ENCODE data around the gene ADRA1B. TPM values are rescaled to one million over a fixed set of nuclear protein-coding genes. Genes with fewer than 3 reads are reported as not detected.
A peak's percentile ranks its signal among the peaks of the same experiment; 100 is the strongest.

Gene ADRA1B
- total RNA-seq, 1 experiment from 2014 or later, result not detected

GRCh38 chr5:159951387-159951786, 35.1 kb downstream of the ADRA1B start:
- Histone ChIP-seq H3K9ac (ENCODE audit: extremely low read depth, insufficient read length, low read length) (no peak overlapping the region), H3K79me2 (ENCODE audit: insufficient read depth, low read length) (no peaks in the 10 kb centered on the region), H4K5ac (ENCODE audit: insufficient read length, low read depth, low read length) (no peak overlapping the region), H4K20me1 (ENCODE audit: control insufficient read depth, insufficient read depth, insufficient read length) (no peaks in the 10 kb centered on the region), H3K14ac (ENCODE audit: insufficient read depth, low read length) (no peak overlapping the region), H3K4me2 (ENCODE audit: insufficient read depth, insufficient read length, low read length) (no peak overlapping the region), H3K4me1 (ENCODE audit: insufficient read depth, low read length) (no peaks in the 10 kb centered on the region), H3K9me3 (ENCODE audit: control insufficient read depth, low read depth, low read length) (no peaks in the 10 kb centered on the region), H3K79me1 (ENCODE audit: insufficient read depth, low read depth, low read length, poor library complexity, severe bottlenecking) (no peaks in the 10 kb centered on the region), H2BK20ac (ENCODE audit: low read depth, low read length, poor library complexity, severe bottlenecking) (no peak overlapping the region), H3K27ac (ENCODE audit: insufficient read length, low read depth, low read length) (no peak overlapping the region), H3K18ac (ENCODE audit: insufficient read length, low read depth, low read length) (no peak overlapping the region), H2BK5ac (ENCODE audit: insufficient read length, low read length) (no peak overlapping the region), H3K27me3 (ENCODE audit: insufficient read depth, low read length) (no peaks in the 10 kb centered on the region), H2BK15ac (ENCODE audit: low read depth, low read length) (no peak overlapping the region), H3K56ac (ENCODE audit: insufficient read length, low read depth, low read length) (no peak overlapping the region), H2AK5ac (ENCODE audit: insufficient read length, low read length) (no peak overlapping the region), H3T11ph (ENCODE audit: low read length) (no peak overlapping the region), H2AFZ (ENCODE audit: low read length) (no peak overlapping the region), H3K23ac (ENCODE audit: insufficient read length, low read depth, low read length) (no peak overlapping the region), H3K23me2 (ENCODE audit: insufficient read length, low read depth, low read length, poor library complexity, severe bottlenecking) (no peaks in the 10 kb centered on the region), H4K8ac (replicated peaks; ENCODE audit: insufficient read length, low read depth, low read length) (no peak overlapping the region), H2BK120ac (ENCODE audit: low read depth, low read length, poor library complexity, severe bottlenecking) (no peak overlapping the region), H4K91ac (ENCODE audit: insufficient read length, low read depth, low read length) (no peak overlapping the region), H3K4ac (ENCODE audit: low read depth, low read length) (no peak overlapping the region), H2BK12ac (ENCODE audit: insufficient read length, low read depth, low read length) (no peak overlapping the region)
- no peaks in the 10 kb centered on the region for H3K36me3 Mint-ChIP-seq (ENCODE audit: insufficient read depth in 1 of 3, low read depth in 3 of 3)
- H3K27ac Mint-ChIP-seq, result no peak overlapping the region
- H3K4me3 Mint-ChIP-seq, result no peak overlapping the region; a peak in 1 of 5 replicates
- H3K27me3 Mint-ChIP-seq (ENCODE audit: low read depth), result peaks cover 9% of the 10 kb centered on the region; the same call in 1 of the 2 replicates
- DNase-seq, result peak; percentile 67
- peak; percentile 69 for TF ChIP-seq CTCF (conservative IDR thresholded peaks at IDR 0.05)
- WGBS (ENCODE audit: extremely low coverage, insufficient read length, low lambda C conversion rate), result no CpG with 5 or more reads among the region's 10 CpGs
- H3K9me3 Mint-ChIP-seq, result no peaks in the 10 kb centered on the region
- H3K4me1 Mint-ChIP-seq, result peaks cover 0 to 5% of the 10 kb centered on the region in 2 experiments; a peak in 2 of 4 replicates
